ENCODE results near the gene FABP1. TPM values are rescaled to one million over a fixed set of nuclear protein-coding genes. Genes with fewer than 3 reads are reported as not detected.

FABP1 gene
- total RNA-seq, 1 donor from 2014 or later = not detected

- DNase-seq = no peak
Measured at GRCh38 chr2:88136817-88137216, 9.0 kb upstream of the FABP1 start.

GRCh38 chr2:88133875-88134274 lies 6.0 kb upstream of the FABP1 start:
- no peak for DNase-seq

GRCh38 chr2:88131999-88132368 lies 4.1 kb upstream of the FABP1 start:
- no peak for DNase-seq

- no peak for DNase-seq
Measured at GRCh38 chr2:88131201-88131998, 3.5 kb upstream of the FABP1 start.

GRCh38 chr2:88129313-88129959 lies 1.6 kb upstream of the FABP1 start:
- no peak for DNase-seq

- no peak for DNase-seq
Measured at GRCh38 chr2:88128654-88129312, 921 bp upstream of the FABP1 start.

- no peak for DNase-seq
Measured at GRCh38 chr2:88127638-88127887, 299 bp downstream of the FABP1 start.

GRCh38 chr2:88126772-88127637 lies 857 bp downstream of the FABP1 start:
- DNase-seq = no peak

GRCh38 chr2:88125924-88126771 lies 1.7 kb downstream of the FABP1 start:
- no peak for DNase-seq

- no peak for DNase-seq
Measured at GRCh38 chr2:88125344-88125923, 2.4 kb downstream of the FABP1 start.

GRCh38 chr2:88123975-88124917 lies 3.6 kb downstream of the FABP1 start:
- no peak for DNase-seq

GRCh38 chr2:88123164-88123974 lies 4.5 kb downstream of the FABP1 start:
- DNase-seq = no peak

- DNase-seq = no peak
Measured at GRCh38 chr2:88122141-88122884, 5.5 kb downstream of the FABP1 start.

- DNase-seq = no peak
Measured at GRCh38 chr2:88121678-88122077, 6.2 kb downstream of the FABP1 start.

- no peak for DNase-seq
Measured at GRCh38 chr2:88117973-88118372, 9.9 kb downstream of the FABP1 start.

GRCh38 chr2:88116669-88117432 lies 11.0 kb downstream of the FABP1 start:
- no peak for DNase-seq

- DNase-seq = no peak
Measured at GRCh38 chr2:88115825-88116518, 11.9 kb downstream of the FABP1 start.
